Lung (tissue), 12 donors: Measurements from ENCODE around the gene FAM13C. TPM values are rescaled to one million over a fixed set of nuclear protein-coding genes. Genes with fewer than 3 reads are reported as not detected.
A peak's percentile ranks its signal among the peaks of the same experiment; 100 is the strongest.

ENCODE experiments used
- ATAC-seq: fragments of 200-7000 bp; cut with Tn5 transposase; one replicate; pipeline ENCODE4 v1.9.1; 2020; ENCODE audit warnings: moderate number of reproducible peaks; ENCODE audit not compliant: insufficient read depth, low FRiP score
- DNase-seq, 3 donors: peaks; one replicate each; pipeline ENCODE4 v3.0.0-alpha.2; 2013 to 2017
- H3K27ac ChIP-seq, 2 donors: one replicate each; pipeline ENCODE4 v1.5.1; 2013; ENCODE audit warnings: mild to moderate bottlenecking in 2 of 2, moderate library complexity in 2 of 2, control low read depth in 1 of 2, inconsistent platforms in 1 of 2, low read depth in 1 of 2, low read length in 1 of 2
- H3K27me3 ChIP-seq, 3 donors: one replicate each; pipeline ENCODE4 v1.5.1; 2013; ENCODE audit warnings: low read length in 2 of 3; ENCODE audit not compliant: control insufficient read depth in 3 of 3, insufficient read depth in 3 of 3
- H3K36me3 ChIP-seq, 4 donors: one replicate each; pipeline ENCODE4 v1.5.1; 2013; ENCODE audit warnings: low read length in 4 of 4, mild to moderate bottlenecking in 1 of 4, moderate library complexity in 1 of 4; ENCODE audit not compliant: control insufficient read depth in 4 of 4, insufficient read depth in 4 of 4
- H3K4me1 ChIP-seq, 5 donors: one replicate each; pipeline ENCODE4 v1.5.1; 2013; ENCODE audit warnings: low read length in 5 of 5, mild to moderate bottlenecking in 2 of 5, moderate library complexity in 1 of 5; ENCODE audit not compliant: control insufficient read depth in 5 of 5, insufficient read depth in 5 of 5
- H3K4me3 ChIP-seq: one replicate; pipeline ENCODE4 v1.5.1; 2013; ENCODE audit warnings: mild to moderate bottlenecking, control low read depth, moderate library complexity
- H3K9ac ChIP-seq, 2 donors: one replicate each; pipeline ENCODE4 v1.5.1; 2013; ENCODE audit warnings: low read length in 2 of 2, control low read depth in 1 of 2; ENCODE audit not compliant: insufficient read depth in 1 of 2
- H3K9me3 ChIP-seq, 4 donors: one replicate each; pipeline ENCODE4 v1.5.1; 2013; ENCODE audit warnings: low read length in 3 of 4, mild to moderate bottlenecking in 1 of 4, moderate library complexity in 1 of 4; ENCODE audit not compliant: control insufficient read depth in 4 of 4, insufficient read depth in 3 of 4
- WGBS, 2 donors: extraction: QIAGEN DNeasy Blood & Tissue Kit; methylation state at CpG; one replicate each; pipeline ENCODE4 v1.1.7; 2013; 5-methylcytosine and 5-hydroxymethylcytosine counted together
- polyA plus RNA-seq, 2 donors: library from polyadenylated mRNA; stranded (reverse); fragments of 200-250 nt; gene quantifications; one replicate each; pipeline ENCODE4 v1.2.1, GENCODE V29; 2013
- total RNA-seq, 2 donors: library from RNA; depleted of rRNA in 1 of 2; stranded (reverse); fragments of >200 nt in 1 of 2; gene quantifications; one replicate each; pipeline ENCODE4 v1.2.1, GENCODE V29; 2014 to 2021
- TF ChIP-seq, protein P1 (sequence below): IDR thresholded peaks from 2 replicates; pipeline ENCODE4 v1.5.1; 2012; ENCODE audit warnings: mild to moderate bottlenecking; ENCODE audit errors: control extremely low read depth, extremely low read depth
- donor health status: control.
- donor health status: control.
- donor health status: Bipolar disorder and iron deficiency.
- donor health status: healthy.
- donor health status: DM: yes; HTN: yes; CAD: no.

The FAM13C gene
- total and polyA plus RNA-seq, 4 donors = 1.2 to 59.0 (median 6.2) TPM

DNA sequence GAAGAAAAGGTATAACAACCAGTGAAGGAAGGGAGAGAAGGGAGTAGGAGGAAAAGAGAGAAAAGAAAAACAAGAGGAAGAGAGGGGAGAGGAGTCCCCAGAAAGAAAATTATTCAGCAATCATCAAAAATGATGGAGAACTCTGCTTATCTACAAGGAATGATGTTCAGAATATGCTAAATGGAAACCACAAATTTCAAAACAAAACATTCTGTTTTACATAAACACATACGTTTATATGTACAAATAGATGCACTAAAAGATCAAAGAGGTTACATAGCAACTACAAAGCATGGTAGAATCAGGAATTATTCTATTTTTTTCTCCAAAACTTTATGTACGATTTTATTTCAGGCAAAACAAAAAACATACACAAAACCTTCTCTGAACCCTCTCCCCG, 91.9 kb downstream of the FAM13C start:
- DNase-seq (peak in 2 of 3 donors; percentile 72 to 73), ATAC-seq (no peak)
- Histone ChIP-seq H3K9ac (no peak overlapping the region), H3K4me3 (no peak overlapping the region), H3K27me3 (no peaks in the 10 kb centered on the region), H3K9me3 (no peaks in the 10 kb centered on the region), H3K27ac (no peak overlapping the region), H3K4me1 (peaks cover 0 to 47% (median 13%) of the 10 kb centered on the region in 5 donors), H3K36me3 (peaks cover 0 to 14% (median 2%) of the 10 kb centered on the region in 4 donors)
- 79 to 81% methylated on average over 3 of the region's 3 CpGs for WGBS, 2 donors
- TF ChIP-seq, protein P1, sequence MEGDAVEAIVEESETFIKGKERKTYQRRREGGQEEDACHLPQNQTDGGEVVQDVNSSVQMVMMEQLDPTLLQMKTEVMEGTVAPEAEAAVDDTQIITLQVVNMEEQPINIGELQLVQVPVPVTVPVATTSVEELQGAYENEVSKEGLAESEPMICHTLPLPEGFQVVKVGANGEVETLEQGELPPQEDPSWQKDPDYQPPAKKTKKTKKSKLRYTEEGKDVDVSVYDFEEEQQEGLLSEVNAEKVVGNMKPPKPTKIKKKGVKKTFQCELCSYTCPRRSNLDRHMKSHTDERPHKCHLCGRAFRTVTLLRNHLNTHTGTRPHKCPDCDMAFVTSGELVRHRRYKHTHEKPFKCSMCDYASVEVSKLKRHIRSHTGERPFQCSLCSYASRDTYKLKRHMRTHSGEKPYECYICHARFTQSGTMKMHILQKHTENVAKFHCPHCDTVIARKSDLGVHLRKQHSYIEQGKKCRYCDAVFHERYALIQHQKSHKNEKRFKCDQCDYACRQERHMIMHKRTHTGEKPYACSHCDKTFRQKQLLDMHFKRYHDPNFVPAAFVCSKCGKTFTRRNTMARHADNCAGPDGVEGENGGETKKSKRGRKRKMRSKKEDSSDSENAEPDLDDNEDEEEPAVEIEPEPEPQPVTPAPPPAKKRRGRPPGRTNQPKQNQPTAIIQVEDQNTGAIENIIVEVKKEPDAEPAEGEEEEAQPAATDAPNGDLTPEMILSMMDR = no peak

DNA sequence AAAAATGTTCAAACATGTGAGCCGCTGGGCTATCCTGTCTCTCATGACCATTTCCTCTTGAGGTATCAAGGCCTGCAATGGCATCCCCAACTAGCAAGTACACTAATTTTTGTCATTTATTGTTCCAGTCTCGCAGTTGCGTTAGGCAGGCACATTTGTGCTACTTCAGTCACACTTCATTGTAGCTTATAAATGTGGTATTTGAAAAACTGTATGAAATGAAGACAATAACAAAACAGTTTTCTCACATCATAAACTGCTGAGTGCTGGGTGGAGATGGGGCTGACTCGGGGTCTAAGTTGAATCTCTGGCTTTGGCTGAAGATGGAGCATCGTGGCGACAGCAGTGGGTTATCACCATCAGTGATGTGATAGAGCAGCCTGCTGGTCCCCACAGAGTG, 92.7 kb downstream of the FAM13C start:
- TF ChIP-seq, protein P1 = no peak
- no peak overlapping the region for H3K9ac ChIP-seq
- peaks cover 0 to 47% (median 13%) of the 10 kb centered on the region in 5 donors for H3K4me1 ChIP-seq
- peaks cover 0 to 14% (median 2%) of the 10 kb centered on the region in 4 donors for H3K36me3 ChIP-seq
- DNase-seq (peak; percentile 65 to 96 (median 92)), ATAC-seq (no peak)
- 80 to 85% methylated on average over 6 of the region's 6 CpGs for WGBS, 2 donors
- H3K27me3 ChIP-seq = no peaks in the 10 kb centered on the region
- peak overlapping the region in 1 of 2 donors; percentile 52 for H3K27ac ChIP-seq
- H3K9me3 ChIP-seq = no peaks in the 10 kb centered on the region
- no peak overlapping the region for H3K4me3 ChIP-seq

DNA sequence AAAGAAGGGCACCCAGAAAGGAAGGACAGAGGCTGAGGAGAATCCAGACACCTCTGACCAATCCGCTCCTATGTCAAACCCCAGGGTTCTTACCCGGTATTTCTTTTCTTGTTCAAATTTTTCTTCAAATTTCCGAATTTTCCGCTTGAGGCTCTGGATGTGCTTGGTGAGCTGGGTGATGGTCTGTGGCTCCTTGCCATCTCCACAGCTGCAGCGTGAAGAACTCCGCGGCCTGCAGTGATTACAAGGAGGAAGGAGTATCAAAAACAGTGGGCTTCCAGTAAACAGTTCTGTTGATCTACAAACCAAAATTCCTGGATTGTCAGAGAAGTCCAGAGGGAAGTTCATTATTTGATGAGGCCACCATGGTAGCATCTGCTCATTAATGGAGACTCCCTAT, 93.9 kb downstream of the FAM13C start:
- DNase-seq (peak in 1 of 3 donors; percentile 23), ATAC-seq (no peak)
- Histone ChIP-seq H3K27ac (no peak overlapping the region), H3K4me3 (no peak overlapping the region), H3K27me3 (no peaks in the 10 kb centered on the region), H3K4me1 (peaks cover 0 to 39% (median 13%) of the 10 kb centered on the region in 5 donors), H3K9me3 (no peaks in the 10 kb centered on the region), H3K9ac (no peak overlapping the region), H3K36me3 (peaks cover 0 to 19% (median 2%) of the 10 kb centered on the region in 4 donors)
- WGBS, 2 donors = 83 to 84% methylated on average over 7 of the region's 7 CpGs
- TF ChIP-seq, protein P1 = no peak

DNA sequence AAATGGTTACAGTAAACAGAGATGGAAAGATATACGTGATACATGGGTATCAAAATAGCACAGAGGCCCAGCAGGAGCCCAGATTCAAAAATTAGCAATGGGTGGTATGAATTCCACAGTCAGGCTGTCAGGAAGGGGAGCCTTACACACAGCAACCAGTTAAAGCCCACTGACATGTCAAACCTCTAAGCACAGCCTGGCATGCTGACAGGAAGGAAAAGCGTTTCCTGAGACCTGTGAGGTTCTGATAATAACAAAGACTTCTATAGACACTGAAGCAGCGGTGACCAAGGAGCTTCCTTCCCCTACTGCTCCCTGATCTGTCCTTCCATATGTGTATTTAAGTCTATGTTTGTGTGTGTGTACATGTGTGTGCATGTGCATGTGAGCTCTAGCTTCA, 96.0 kb downstream of the FAM13C start:
- Histone ChIP-seq H3K36me3 (peaks cover 0 to 19% (median 2%) of the 10 kb centered on the region in 4 donors), H3K27me3 (no peaks in the 10 kb centered on the region), H3K4me1 (peaks cover 0 to 19% (median 10%) of the 10 kb centered on the region in 5 donors), H3K4me3 (no peak overlapping the region), H3K9ac (no peak overlapping the region), H3K27ac (no peak overlapping the region), H3K9me3 (no peaks in the 10 kb centered on the region)
- no peak for ATAC-seq
- WGBS, 2 donors = 17 to 44% methylated on average over 3 of the region's 3 CpGs
- DNase-seq = peak in 2 of 3 donors; percentile 34 to 55
- TF ChIP-seq, protein P1 = no peak
